PC-9 (cell line): ENCODE measurements around the gene CTSD.

Experiments
- CTCF ChIP-seq: fragments of 200-600 bp; sonication (generic); conservative IDR thresholded peaks from 2 replicates; pipeline ENCODE4 v1.6.1; 2017; ENCODE audit warnings: mixed run types, antibody characterized with exemption, mild to moderate bottlenecking, moderate library complexity
- EZH2 ChIP-seq: fragments of 200-600 bp; sonication (generic); IDR thresholded peaks from 2 replicates; pipeline ENCODE4 v1.8.0; 2017; ENCODE audit warnings: antibody characterized with exemption, low read depth

GRCh38 chr11:1739576-1739975 is 24.2 kb downstream of the CTSD start:
- TF ChIP-seq CTCF (no peak), EZH2 (no peak)
